Fibroblast of pulmonary artery (primary cell): Measurements from ENCODE around the gene NCR2.

Experiments used
- DNase-seq: peaks from one replicate; pipeline ENCODE4 v3.0.0-alpha.2; 2010; ENCODE audit warnings: low read depth
- H3K4me3 ChIP-seq: replicated peaks from 2 replicates; pipeline ENCODE4 v1.5.1; 2011; ENCODE audit warnings: low read depth, mild to moderate bottlenecking, control low read depth, low read length, moderate library complexity
- CTCF ChIP-seq: IDR thresholded peaks from 2 replicates; pipeline ENCODE4 v1.5.1; 2011; ENCODE audit warnings: mild to moderate bottlenecking, control low read depth, low read length, inconsistent platforms; ENCODE audit errors: missing control alignments

NCR2 gene

DNA sequence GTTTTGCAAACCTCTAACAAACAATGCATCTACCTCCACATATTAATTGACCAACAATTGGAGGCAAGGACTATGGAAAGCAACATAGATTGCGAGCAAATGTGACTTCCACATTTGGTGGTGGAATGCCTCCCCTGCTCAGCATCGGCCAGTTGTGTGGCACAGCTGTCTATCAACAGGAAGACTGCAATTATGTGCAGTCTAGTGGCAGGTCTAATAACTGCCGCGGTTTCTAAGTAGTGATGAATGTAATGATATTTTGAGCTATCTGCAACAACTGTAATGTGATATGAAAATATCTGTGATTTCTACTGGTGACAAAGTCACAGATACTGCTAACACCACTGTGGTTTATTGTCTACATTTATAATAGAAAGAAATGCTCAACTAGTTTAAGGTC is 56.8 kb downstream of the NCR2 start:
- DNase-seq: no peak
- H3K4me3 ChIP-seq: no peak overlapping the region
- TF ChIP-seq CTCF: no peak

- H3K4me3 ChIP-seq: no peak overlapping the region
- no peak for DNase-seq
- TF ChIP-seq CTCF: no peak
These were observed 60.9 kb downstream of the NCR2 start for GRCh38 chr6:41396335-41396734.

GRCh38 chr6:41399424-41399823 is 64.0 kb downstream of the NCR2 start:
- TF ChIP-seq CTCF: no peak
- no peak for DNase-seq
- no peak overlapping the region for H3K4me3 ChIP-seq
